Tibial nerve (tissue), 3 donors: Measurements from ENCODE around the gene UGGT2.

Experiments used
- POLR2A ChIP-seq, 2 donors: fragments of 450-650 bp; IDR thresholded peaks; one replicate each; pipeline ENCODE4 v1.6.1; 2017; ENCODE audit warnings: antibody characterized with exemption in 2 of 2, mild to moderate bottlenecking in 2 of 2, moderate library complexity in 2 of 2
- TF ChIP-seq, protein P1 (sequence below), 5 experiments: fragments of 200-600 bp in 3 of 5; fragments of 450-650 bp in 2 of 5; sonication (generic) in 3 of 5; IDR thresholded peaks; one replicate each; pipeline ENCODE4 v1.5.1; 2016 to 2019; ENCODE audit warnings: antibody characterized with exemption in 5 of 5, mild to moderate bottlenecking in 3 of 5, moderate library complexity in 2 of 5

DNA sequence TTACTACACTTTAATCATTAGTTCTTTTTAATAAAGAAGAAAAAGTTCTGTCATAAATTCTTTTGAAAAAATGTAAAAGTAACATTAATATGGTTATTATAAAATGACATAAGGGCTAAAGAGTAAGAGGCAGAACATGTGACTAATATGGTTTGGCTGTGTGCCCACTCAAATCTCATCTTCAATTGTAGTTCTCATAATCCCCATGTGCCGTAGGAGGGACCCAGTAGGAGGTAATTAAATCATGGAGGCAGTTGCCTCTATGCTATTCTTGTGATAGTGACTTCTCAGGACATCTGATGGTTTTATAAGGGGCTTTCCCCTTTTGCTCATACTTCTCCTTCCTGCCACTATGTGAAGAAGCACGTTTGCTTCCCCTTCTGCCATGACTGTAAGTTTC lies 104.5 kb downstream of the UGGT2 start:
- TF ChIP-seq, protein P1, sequence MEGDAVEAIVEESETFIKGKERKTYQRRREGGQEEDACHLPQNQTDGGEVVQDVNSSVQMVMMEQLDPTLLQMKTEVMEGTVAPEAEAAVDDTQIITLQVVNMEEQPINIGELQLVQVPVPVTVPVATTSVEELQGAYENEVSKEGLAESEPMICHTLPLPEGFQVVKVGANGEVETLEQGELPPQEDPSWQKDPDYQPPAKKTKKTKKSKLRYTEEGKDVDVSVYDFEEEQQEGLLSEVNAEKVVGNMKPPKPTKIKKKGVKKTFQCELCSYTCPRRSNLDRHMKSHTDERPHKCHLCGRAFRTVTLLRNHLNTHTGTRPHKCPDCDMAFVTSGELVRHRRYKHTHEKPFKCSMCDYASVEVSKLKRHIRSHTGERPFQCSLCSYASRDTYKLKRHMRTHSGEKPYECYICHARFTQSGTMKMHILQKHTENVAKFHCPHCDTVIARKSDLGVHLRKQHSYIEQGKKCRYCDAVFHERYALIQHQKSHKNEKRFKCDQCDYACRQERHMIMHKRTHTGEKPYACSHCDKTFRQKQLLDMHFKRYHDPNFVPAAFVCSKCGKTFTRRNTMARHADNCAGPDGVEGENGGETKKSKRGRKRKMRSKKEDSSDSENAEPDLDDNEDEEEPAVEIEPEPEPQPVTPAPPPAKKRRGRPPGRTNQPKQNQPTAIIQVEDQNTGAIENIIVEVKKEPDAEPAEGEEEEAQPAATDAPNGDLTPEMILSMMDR (IDR thresholded peaks at IDR 0.05): no peak
- no peak for TF ChIP-seq POLR2A (IDR thresholded peaks at IDR 0.05)
